Measurements from ENCODE around the gene CACNA1E. TPM values are rescaled to one million over a fixed set of nuclear protein-coding genes. Genes with fewer than 3 reads are reported as not detected.
"Not testable (repeated sequence)": the region's sequence is repeated elsewhere in the genome, so short reads cannot be mapped to it uniquely, and the experiment has no call there.

The CACNA1E gene
- total RNA-seq, 1 experiment from 2014 or later: 0.46 TPM

DNA sequence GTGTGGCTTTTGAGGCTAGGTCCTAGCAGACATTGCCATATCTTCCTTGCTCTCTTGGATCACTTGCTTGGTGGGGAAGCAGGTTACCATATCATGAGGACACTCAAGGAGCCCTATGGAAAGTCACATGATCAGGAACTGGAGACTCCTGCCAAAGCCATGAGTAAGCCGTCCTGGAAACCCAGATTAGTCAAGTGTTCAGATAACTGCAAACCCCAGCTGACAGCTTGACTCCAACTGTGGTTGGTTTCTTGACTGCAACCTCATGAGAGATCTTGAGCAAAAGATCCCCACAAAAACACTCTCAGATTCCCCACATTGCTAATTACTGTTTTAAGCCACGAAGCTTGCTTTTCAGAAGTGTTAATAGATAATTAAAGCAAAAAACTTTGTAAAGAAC lies 58.6 kb downstream of the CACNA1E start:
- Histone ChIP-seq H3K4me1 (ENCODE audit: insufficient read depth, low read length) (no peaks in the 10 kb centered on the region), H2BK5ac (ENCODE audit: insufficient read length, low read length) (no peak overlapping the region), H3K23ac (ENCODE audit: insufficient read length, low read depth, low read length) (no peak overlapping the region), H3K27me3 (ENCODE audit: insufficient read depth, low read length) (no peaks in the 10 kb centered on the region), H2BK15ac (ENCODE audit: low read depth, low read length) (no peak overlapping the region), H3K4ac (ENCODE audit: low read depth, low read length) (no peak overlapping the region), H3K9ac (ENCODE audit: extremely low read depth, insufficient read length, low read length) (no peak overlapping the region), H3K79me2 (ENCODE audit: insufficient read depth, low read length) (no peaks in the 10 kb centered on the region), H3K14ac (ENCODE audit: insufficient read depth, low read length) (no peak overlapping the region; the same call in 1 of the 2 replicates), H2AK5ac (ENCODE audit: insufficient read length, low read length) (no peak overlapping the region), H4K20me1 (ENCODE audit: control insufficient read depth, insufficient read depth, insufficient read length) (no peaks in the 10 kb centered on the region), H3K4me2 (ENCODE audit: insufficient read depth, insufficient read length, low read length) (no peak overlapping the region), H2BK12ac (ENCODE audit: insufficient read length, low read depth, low read length) (no peak overlapping the region), H3K79me1 (ENCODE audit: insufficient read depth, low read depth, low read length, poor library complexity, severe bottlenecking) (no peaks in the 10 kb centered on the region), H2BK120ac (ENCODE audit: low read depth, low read length, poor library complexity, severe bottlenecking) (no peak overlapping the region), H3K23me2 (ENCODE audit: insufficient read length, low read depth, low read length, poor library complexity, severe bottlenecking) (no peaks in the 10 kb centered on the region), H3K18ac (ENCODE audit: insufficient read length, low read depth, low read length) (no peak overlapping the region), H3T11ph (ENCODE audit: low read length) (no peak overlapping the region), H3K27ac (ENCODE audit: insufficient read length, low read depth, low read length) (no peak overlapping the region), H4K5ac (ENCODE audit: insufficient read length, low read depth, low read length) (no peak overlapping the region), H3K56ac (ENCODE audit: insufficient read length, low read depth, low read length) (no peak overlapping the region), H2AFZ (ENCODE audit: low read length) (no peak overlapping the region), H3K9me3 (ENCODE audit: control insufficient read depth, low read depth, low read length) (no peaks in the 10 kb centered on the region), H4K91ac (ENCODE audit: insufficient read length, low read depth, low read length) (no peak overlapping the region), H4K8ac (replicated peaks; ENCODE audit: insufficient read length, low read depth, low read length) (no peak overlapping the region), H2BK20ac (ENCODE audit: low read depth, low read length, poor library complexity, severe bottlenecking) (no peak overlapping the region)
- TF ChIP-seq, protein P1, sequence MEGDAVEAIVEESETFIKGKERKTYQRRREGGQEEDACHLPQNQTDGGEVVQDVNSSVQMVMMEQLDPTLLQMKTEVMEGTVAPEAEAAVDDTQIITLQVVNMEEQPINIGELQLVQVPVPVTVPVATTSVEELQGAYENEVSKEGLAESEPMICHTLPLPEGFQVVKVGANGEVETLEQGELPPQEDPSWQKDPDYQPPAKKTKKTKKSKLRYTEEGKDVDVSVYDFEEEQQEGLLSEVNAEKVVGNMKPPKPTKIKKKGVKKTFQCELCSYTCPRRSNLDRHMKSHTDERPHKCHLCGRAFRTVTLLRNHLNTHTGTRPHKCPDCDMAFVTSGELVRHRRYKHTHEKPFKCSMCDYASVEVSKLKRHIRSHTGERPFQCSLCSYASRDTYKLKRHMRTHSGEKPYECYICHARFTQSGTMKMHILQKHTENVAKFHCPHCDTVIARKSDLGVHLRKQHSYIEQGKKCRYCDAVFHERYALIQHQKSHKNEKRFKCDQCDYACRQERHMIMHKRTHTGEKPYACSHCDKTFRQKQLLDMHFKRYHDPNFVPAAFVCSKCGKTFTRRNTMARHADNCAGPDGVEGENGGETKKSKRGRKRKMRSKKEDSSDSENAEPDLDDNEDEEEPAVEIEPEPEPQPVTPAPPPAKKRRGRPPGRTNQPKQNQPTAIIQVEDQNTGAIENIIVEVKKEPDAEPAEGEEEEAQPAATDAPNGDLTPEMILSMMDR (conservative IDR thresholded peaks at IDR 0.05): no peak
- Mint-ChIP-seq H3K27ac (no peak overlapping the region), H3K4me1 (peaks cover 19 to 26% of the 10 kb centered on the region in 2 experiments), H3K36me3 (ENCODE audit: insufficient read depth in 1 of 3, low read depth in 3 of 3) (no peaks in the 10 kb centered on the region; a peak in 1 of 7 replicates), H3K27me3 (ENCODE audit: low read depth) (peaks cover 9% of the 10 kb centered on the region), H3K9me3 (no peaks in the 10 kb centered on the region), H3K4me3 (no peak overlapping the region)
- WGBS (ENCODE audit: extremely low coverage, insufficient read length, low lambda C conversion rate): no CpG with 5 or more reads among the region's 2 CpGs
- DNase-seq: no peak

DNA sequence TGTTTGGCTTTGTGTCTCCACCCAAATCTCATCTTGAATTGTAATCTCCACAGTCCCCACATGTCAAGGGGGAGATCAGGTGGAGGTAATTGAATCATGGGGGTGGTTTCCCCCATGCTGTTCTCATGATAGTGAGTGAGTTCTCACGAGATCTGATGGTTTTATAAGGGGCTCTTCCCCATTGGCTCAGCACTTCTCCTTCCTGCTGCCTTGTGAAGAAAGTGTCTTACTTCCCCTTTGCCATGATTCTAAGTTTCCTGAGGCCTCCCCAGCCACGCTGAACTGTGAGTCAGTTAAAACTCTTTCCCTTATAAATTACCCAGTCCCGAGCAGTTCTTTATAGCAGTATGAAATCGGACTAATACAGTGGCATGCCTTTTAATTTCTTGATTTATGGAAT lies 59.1 kb downstream of the CACNA1E start:
- H4K5ac ChIP-seq (ENCODE audit: insufficient read length, low read depth, low read length); H3K18ac ChIP-seq (ENCODE audit: insufficient read length, low read depth, low read length); H3K56ac ChIP-seq (ENCODE audit: insufficient read length, low read depth, low read length); H3K4ac ChIP-seq (ENCODE audit: low read depth, low read length); DNase-seq; H3K79me1 ChIP-seq (ENCODE audit: insufficient read depth, low read depth, low read length, poor library complexity, severe bottlenecking); H2BK120ac ChIP-seq (ENCODE audit: low read depth, low read length, poor library complexity, severe bottlenecking); H3K23ac ChIP-seq (ENCODE audit: insufficient read length, low read depth, low read length); H4K8ac ChIP-seq (replicated peaks; ENCODE audit: insufficient read length, low read depth, low read length); H3K79me2 ChIP-seq (ENCODE audit: insufficient read depth, low read length); H3K4me2 ChIP-seq (ENCODE audit: insufficient read depth, insufficient read length, low read length); H2BK20ac ChIP-seq (ENCODE audit: low read depth, low read length, poor library complexity, severe bottlenecking); H3K27ac ChIP-seq (ENCODE audit: insufficient read length, low read depth, low read length); H4K91ac ChIP-seq (ENCODE audit: insufficient read length, low read depth, low read length); H2BK12ac ChIP-seq (ENCODE audit: insufficient read length, low read depth, low read length); H3K9me3 ChIP-seq (ENCODE audit: control insufficient read depth, low read depth, low read length); H2AK5ac ChIP-seq (ENCODE audit: insufficient read length, low read length); H3K27me3 ChIP-seq (ENCODE audit: insufficient read depth, low read length); H3K9ac ChIP-seq (ENCODE audit: extremely low read depth, insufficient read length, low read length); H3K23me2 ChIP-seq (ENCODE audit: insufficient read length, low read depth, low read length, poor library complexity, severe bottlenecking); H3K14ac ChIP-seq (ENCODE audit: insufficient read depth, low read length); H3K36me3 Mint-ChIP-seq (ENCODE audit: insufficient read depth in 1 of 3, low read depth in 3 of 3); H3T11ph ChIP-seq (ENCODE audit: low read length); H2AFZ ChIP-seq (ENCODE audit: low read length); H3K9me3 Mint-ChIP-seq; H4K20me1 ChIP-seq (ENCODE audit: control insufficient read depth, insufficient read depth, insufficient read length); H2BK15ac ChIP-seq (ENCODE audit: low read depth, low read length); H3K4me1 ChIP-seq (ENCODE audit: insufficient read depth, low read length); H2BK5ac ChIP-seq (ENCODE audit: insufficient read length, low read length); H3K4me3 Mint-ChIP-seq: not testable (repeated sequence)
- 0 out of 7 replicates have a peak overlapping the region, but pooled peaks of 1 of the 3 experiments have one; percentile 22 for H3K27ac Mint-ChIP-seq
- peaks cover 11% of the 10 kb centered on the region for H3K27me3 Mint-ChIP-seq (ENCODE audit: low read depth)
- no CpG with 5 or more reads among the region's 4 CpGs for WGBS (ENCODE audit: extremely low coverage, insufficient read length, low lambda C conversion rate)
- peaks cover 19 to 26% of the 10 kb centered on the region in 2 experiments for H3K4me1 Mint-ChIP-seq
